GM12874 (cell line): ENCODE measurements around the gene CRLF1.

ENCODE experiments used
- TF ChIP-seq, protein P1 (sequence below): IDR thresholded peaks from 2 replicates; pipeline ENCODE4 v1.5.1; 2011; ENCODE audit warnings: low read depth, mild to moderate bottlenecking, control low read depth, low read length, moderate library complexity; ENCODE audit not compliant: insufficient read depth

CRLF1 gene

DNA sequence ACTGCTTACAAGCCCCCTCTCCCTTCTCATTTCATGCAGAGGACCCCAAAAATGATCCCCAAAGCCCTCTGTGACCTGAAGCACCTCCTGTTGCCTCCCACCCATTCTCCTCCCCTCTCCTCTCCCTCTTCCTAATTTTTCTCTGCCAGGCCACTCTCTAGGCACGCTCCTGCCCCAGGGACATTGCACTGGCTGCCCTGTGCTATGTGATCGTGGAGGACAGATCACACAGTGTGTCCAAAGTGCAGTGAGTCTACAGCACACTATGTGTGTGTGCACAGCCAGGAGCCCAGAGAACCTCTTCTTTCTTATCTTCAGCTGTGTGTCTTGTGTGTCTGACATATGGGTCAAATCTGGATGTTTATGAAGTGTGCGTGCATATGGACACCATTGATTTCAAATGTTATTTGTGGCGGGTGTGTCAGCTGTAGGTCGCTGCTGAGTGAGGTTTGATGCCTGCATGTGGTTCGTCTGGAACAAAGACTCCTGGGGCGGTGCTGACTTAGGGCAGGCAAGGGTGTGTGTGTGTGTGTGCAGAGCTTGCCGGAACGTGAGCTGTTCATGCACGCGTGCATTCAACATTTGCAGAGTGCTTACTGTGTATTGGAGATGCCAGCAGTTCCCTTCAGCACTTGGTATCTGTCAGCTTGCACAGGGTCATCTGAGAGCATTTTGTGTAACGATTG, 28.2 kb upstream of the CRLF1 start:
- TF ChIP-seq, protein P1, sequence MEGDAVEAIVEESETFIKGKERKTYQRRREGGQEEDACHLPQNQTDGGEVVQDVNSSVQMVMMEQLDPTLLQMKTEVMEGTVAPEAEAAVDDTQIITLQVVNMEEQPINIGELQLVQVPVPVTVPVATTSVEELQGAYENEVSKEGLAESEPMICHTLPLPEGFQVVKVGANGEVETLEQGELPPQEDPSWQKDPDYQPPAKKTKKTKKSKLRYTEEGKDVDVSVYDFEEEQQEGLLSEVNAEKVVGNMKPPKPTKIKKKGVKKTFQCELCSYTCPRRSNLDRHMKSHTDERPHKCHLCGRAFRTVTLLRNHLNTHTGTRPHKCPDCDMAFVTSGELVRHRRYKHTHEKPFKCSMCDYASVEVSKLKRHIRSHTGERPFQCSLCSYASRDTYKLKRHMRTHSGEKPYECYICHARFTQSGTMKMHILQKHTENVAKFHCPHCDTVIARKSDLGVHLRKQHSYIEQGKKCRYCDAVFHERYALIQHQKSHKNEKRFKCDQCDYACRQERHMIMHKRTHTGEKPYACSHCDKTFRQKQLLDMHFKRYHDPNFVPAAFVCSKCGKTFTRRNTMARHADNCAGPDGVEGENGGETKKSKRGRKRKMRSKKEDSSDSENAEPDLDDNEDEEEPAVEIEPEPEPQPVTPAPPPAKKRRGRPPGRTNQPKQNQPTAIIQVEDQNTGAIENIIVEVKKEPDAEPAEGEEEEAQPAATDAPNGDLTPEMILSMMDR: no peak

DNA sequence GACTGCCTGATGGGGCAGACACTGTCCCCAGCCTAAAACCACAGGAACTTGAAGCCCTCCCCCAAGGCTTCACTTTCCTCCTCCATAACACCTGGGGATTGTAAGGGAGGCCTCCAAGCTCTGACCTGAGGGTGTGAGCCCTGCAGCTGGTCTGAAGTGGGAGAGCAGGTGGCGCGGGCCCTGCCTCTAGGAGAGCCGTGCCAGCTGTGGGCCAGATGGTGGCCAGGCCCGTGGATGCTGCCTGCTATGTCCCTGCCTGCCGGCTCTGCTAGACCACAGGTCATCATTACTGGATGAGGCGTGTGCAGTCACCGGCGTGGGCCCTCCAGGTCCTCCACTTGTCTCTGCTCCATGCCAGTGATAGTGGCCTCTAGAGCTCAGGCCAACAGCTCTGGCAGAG, 26.7 kb upstream of the CRLF1 start:
- TF ChIP-seq, protein P1: no peak

DNA sequence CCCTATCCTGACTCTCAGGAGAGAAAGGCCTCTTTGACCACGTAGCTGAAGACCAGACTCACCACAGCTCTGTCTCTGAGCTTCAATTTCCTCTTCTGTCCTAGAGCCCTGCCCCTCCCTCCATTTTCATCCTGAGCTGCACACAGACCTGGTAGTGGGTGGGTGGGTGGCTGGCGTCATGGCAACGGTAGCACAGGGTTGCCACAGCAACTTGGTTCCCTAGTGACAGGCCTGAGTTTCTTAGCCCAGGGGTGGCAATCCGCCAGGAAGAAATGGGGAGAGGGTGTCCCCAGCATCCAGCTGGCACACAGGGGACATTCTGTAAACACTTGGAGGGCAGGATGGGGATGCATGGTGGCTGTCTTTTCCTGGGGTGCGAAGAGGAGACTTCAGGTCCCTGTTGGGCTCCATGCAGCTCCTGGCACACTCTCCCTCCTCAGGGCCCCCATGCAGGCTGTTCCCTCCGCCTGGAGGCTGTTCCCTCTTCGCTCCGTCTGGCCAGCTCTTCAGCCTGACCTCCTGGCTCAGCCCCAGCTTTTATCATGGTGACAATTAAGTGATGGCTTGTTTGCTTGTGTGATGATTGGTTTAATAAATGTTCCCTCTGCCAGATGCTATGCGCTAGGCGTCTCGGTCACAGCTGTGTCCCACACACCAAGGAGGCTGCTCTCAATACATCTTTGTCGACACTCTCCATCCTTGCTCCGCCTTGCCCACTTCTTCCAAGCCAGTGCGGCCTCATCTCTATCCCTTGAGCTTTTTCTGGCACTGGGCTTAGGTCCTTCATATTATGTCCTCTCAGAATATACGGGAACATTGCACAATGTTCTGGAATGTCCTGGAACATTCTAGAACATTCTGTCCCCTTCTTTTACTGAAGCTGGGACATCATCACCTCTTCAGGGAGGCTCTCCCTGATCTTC, 22.8 kb upstream of the CRLF1 start:
- TF ChIP-seq, protein P1: no peak

DNA sequence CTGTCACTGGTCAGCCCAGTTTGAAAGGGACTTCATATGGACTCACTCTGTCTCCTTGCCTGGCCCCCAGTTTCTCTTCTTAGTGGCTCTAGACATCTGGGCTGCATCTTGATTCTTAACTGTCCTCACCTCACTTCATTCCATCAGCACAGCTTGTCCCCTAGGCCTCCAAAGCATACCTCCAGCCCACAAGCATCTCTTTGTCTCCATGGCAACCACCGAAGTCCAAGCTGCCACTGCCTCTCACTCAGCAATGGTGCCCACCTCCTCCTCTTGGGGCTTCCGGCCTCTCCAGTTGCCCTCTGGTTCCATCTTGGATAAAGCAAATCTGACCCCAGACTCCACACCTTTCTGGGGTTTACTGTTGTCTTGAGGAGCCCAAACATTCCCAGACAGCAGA, 20.3 kb upstream of the CRLF1 start:
- TF ChIP-seq, protein P1: no peak

DNA sequence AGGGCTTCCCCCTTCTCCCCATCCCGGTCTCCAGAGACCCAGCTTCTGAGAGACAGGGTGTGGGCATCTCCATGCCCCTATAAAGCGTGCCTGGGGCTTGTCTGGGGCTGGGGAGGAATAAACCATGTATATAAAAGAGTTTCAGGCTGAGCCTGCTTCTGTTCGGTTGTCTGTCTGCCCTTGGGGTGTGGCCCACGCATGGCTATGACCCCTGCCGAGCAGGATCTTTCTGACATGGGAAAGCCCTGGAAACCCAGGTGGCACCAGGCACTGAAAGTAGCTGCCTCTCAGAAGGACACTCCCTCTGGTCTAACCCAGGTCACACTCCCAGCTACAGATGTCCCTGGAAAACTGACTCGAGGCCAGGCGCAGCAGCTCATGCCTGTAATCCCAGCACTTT, 14.3 kb upstream of the CRLF1 start:
- TF ChIP-seq, protein P1: no peak

DNA sequence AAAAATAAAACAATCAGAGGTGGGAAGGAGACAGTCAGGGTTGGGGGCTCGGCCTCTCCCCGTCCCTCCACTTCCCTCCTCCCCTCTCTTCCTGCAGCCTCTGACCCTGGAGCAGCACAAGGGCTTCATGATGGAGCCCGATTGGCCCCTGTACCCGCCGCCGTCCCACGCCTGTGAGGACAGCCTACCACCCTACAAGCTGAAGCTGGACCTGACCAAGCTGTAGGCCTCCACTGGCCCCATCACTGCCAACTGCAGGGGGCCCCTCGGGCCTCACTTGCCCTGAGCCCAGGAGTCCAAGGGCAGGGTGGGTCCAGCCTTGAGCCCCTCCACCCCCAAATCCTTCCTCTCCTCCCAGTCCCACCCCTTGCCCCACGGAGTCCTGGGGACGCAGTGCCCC, 13.7 kb upstream of the CRLF1 start:
- TF ChIP-seq, protein P1: no peak

DNA sequence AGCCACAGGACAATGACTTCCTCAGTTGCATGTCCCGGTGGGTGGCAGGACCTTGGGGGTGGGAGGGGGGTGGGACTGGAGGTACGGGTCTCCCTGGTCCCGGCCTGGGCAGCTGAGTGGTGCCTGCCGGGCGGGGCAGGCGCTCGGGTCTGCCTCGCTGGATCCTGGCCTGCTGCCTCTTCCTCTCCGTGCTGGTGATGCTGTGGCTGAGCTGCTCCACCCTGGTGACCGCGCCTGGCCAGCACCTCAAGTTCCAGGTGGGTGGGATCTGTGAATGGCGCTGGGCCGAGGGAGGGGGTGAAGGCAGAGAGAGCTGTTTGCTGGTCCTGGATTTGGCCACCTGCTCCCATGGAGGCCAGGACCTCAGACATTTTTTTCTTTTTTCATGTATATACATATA, 11.6 kb upstream of the CRLF1 start:
- TF ChIP-seq, protein P1: no peak
